K562 (cell line): Measurements from ENCODE around the gene TRPC4AP. TPM values are rescaled to one million over a fixed set of nuclear protein-coding genes. Genes with fewer than 3 reads are reported as not detected.

Source experiments
- BCL6 ChIP-seq: fragments of 250-450 bp; sonication (Bioruptor Pico); IDR thresholded peaks from 2 replicates; pipeline ENCODE4 v1.4.0; 2020
- EP300 ChIP-seq: IDR thresholded peaks from 2 replicates; pipeline ENCODE4 v1.6.1; 2012; ENCODE audit warnings: low read length, improper control_type of control experiment
- HNRNPUL1 ChIP-seq: fragments of 200-400 bp; formaldehyde crosslinking; IDR thresholded peaks from 2 replicates; pipeline ENCODE4 v1.6.1; 2017; ENCODE audit warnings: low read length
- NCOA1 ChIP-seq: fragments of 450-650 bp; IDR thresholded peaks from 2 replicates; pipeline ENCODE4 v1.6.1; 2016; ENCODE audit warnings: low read depth
- NR3C1 ChIP-seq: sonication (generic); formaldehyde crosslinking; IDR thresholded peaks from 2 replicates; pipeline ENCODE4 v1.8.1; 2022; ENCODE audit warnings: missing genetic modification reagents
- PCBP2 ChIP-seq: fragments of 200-400 bp; formaldehyde crosslinking; IDR thresholded peaks from 2 replicates; pipeline ENCODE4 v1.6.1; 2018; ENCODE audit warnings: low read length, low read depth, mild to moderate bottlenecking, moderate library complexity; ENCODE audit not compliant: poor library complexity, severe bottlenecking
- PRDM10 ChIP-seq: fragments of 450-650 bp; IDR thresholded peaks from 2 replicates; pipeline ENCODE4 v1.6.1; 2018; ENCODE audit not compliant: partially characterized antibody
- RBFOX2 ChIP-seq: fragments of 200-400 bp; formaldehyde crosslinking; IDR thresholded peaks from 2 replicates; pipeline ENCODE4 v1.6.1; 2017; ENCODE audit warnings: low read depth, mild to moderate bottlenecking, low read length, moderate library complexity
- RFX5 ChIP-seq: IDR thresholded peaks from 2 replicates; pipeline ENCODE4 v1.6.1; 2011; ENCODE audit warnings: low read depth, mild to moderate bottlenecking, improper control_type of control experiment, low read length
- SIRT6 ChIP-seq: IDR thresholded peaks from one replicate; pipeline ENCODE4 v1.6.1; 2012; ENCODE audit warnings: low read depth, mild to moderate bottlenecking, control low read depth, inconsistent platforms, low read length, moderate library complexity
- SREBF1 ChIP-seq: fragments of 150-350 bp; IDR thresholded peaks from 2 replicates; pipeline ENCODE4 v1.6.1; 2014; ENCODE audit warnings: antibody characterized with exemption, low read depth, low read length, borderline replicate concordance
- STAT5B ChIP-seq: fragments of 250-450 bp; sonication (Bioruptor Pico); IDR thresholded peaks from 2 replicates; pipeline ENCODE4 v1.8.0; 2021; ENCODE audit warnings: mild to moderate bottlenecking, inconsistent platforms
- YBX1 ChIP-seq: fragments of 450-650 bp; IDR thresholded peaks from 2 replicates; pipeline ENCODE4 v1.7.1; 2016; ENCODE audit warnings: mild to moderate bottlenecking
- ZNF174 ChIP-seq: fragments of 250-450 bp; sonication (Bioruptor Pico); IDR thresholded peaks from 2 replicates; pipeline ENCODE4 v1.4.0; 2020; ENCODE audit warnings: mild to moderate bottlenecking
- ZNF175 ChIP-seq: fragments of 200-800 bp; sonication (Bioruptor generic); IDR thresholded peaks from 2 replicates; pipeline ENCODE4 v1.6.1; 2016; ENCODE audit warnings: low read depth, mild to moderate bottlenecking, missing genetic modification characterization, missing compliant biosample characterization
- ZNF197 ChIP-seq: fragments of 200-800 bp; sonication (Bioruptor generic); IDR thresholded peaks from 2 replicates; pipeline ENCODE4 v1.6.1; 2016; ENCODE audit warnings: low read depth, missing genetic modification characterization, missing compliant biosample characterization
- polyA plus RNA-seq, 8 experiments: library from polyadenylated mRNA; depleted of rRNA in 4 of 8; stranded (reverse) in 5 of 8; unstranded in 3 of 8; fragments of >200 nt; fragmentation: Nextera tagmentation in 2 of 8; fragmentation: Illumina TruSeq in 1 of 8; extraction: Ambion mirVana in 2 of 8; extraction: Trizol in 1 of 8; gene quantifications; 2 replicates each; pipeline versions ENCODE4 v1.2.1 to v1.2.3, GENCODE V29; 2011 to 2014; ENCODE audit warnings: inconsistent platforms in 1 of 8, missing spikeins in 1 of 8
- total RNA-seq, 7 experiments: library from RNA; depleted of rRNA in 6 of 7; stranded (reverse); fragments of >200 nt in 6 of 7; fragmentation: Illumina TruSeq in 2 of 7; extraction: Trizol in 2 of 7; gene quantifications; 2 replicates each; pipeline versions ENCODE4 v1.2.1 to v1.2.3, GENCODE V29; 2011 to 2021; ENCODE audit warnings: low replicate concordance in 1 of 7
- TF ChIP-seq, protein P1 (sequence below): IDR thresholded peaks from 2 replicates; pipeline ENCODE4 v1.6.1; 2016; ENCODE audit warnings: missing genetic modification characterization, missing compliant biosample characterization
- TF ChIP-seq, protein P2 (sequence below): fragments of 250-450 bp; sonication (Bioruptor Pico); IDR thresholded peaks from 2 replicates; pipeline ENCODE4 v1.4.0; 2020; ENCODE audit warnings: mild to moderate bottlenecking, moderate library complexity, borderline replicate concordance
- TF ChIP-seq, protein P3 (sequence below): fragments of 200-800 bp; sonication (Bioruptor generic); IDR thresholded peaks from 2 replicates; pipeline ENCODE4 v1.6.1; 2017; ENCODE audit warnings: missing genetic modification characterization, missing compliant biosample characterization

TRPC4AP gene
- total and polyA plus RNA-seq, 9 of the 15 experiments (the other 6 are each of a cell fraction or from before 2014, with no cell fraction given): 2.3 to 70.3 (median 33.3) TPM

- TF ChIP-seq, protein P1, sequence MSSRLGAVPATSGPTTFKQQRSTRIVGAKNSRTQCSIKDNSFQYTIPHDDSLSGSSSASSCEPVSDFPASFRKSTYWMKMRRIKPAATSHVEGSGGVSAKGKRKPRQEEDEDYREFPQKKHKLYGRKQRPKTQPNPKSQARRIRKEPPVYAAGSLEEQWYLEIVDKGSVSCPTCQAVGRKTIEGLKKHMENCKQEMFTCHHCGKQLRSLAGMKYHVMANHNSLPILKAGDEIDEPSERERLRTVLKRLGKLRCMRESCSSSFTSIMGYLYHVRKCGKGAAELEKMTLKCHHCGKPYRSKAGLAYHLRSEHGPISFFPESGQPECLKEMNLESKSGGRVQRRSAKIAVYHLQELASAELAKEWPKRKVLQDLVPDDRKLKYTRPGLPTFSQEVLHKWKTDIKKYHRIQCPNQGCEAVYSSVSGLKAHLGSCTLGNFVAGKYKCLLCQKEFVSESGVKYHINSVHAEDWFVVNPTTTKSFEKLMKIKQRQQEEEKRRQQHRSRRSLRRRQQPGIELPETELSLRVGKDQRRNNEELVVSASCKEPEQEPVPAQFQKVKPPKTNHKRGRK (tag): no peak
- TF ChIP-seq, protein P2, sequence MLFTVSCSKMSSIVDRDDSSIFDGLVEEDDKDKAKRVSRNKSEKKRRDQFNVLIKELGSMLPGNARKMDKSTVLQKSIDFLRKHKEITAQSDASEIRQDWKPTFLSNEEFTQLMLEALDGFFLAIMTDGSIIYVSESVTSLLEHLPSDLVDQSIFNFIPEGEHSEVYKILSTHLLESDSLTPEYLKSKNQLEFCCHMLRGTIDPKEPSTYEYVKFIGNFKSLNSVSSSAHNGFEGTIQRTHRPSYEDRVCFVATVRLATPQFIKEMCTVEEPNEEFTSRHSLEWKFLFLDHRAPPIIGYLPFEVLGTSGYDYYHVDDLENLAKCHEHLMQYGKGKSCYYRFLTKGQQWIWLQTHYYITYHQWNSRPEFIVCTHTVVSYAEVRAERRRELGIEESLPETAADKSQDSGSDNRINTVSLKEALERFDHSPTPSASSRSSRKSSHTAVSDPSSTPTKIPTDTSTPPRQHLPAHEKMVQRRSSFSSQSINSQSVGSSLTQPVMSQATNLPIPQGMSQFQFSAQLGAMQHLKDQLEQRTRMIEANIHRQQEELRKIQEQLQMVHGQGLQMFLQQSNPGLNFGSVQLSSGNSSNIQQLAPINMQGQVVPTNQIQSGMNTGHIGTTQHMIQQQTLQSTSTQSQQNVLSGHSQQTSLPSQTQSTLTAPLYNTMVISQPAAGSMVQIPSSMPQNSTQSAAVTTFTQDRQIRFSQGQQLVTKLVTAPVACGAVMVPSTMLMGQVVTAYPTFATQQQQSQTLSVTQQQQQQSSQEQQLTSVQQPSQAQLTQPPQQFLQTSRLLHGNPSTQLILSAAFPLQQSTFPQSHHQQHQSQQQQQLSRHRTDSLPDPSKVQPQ (CRISPR knock-in tag): no peak
- TF ChIP-seq HNRNPUL1: no peak
- no peak for TF ChIP-seq ZNF174 (CRISPR knock-in tag)
- TF ChIP-seq YBX1: no peak
- peak; percentile 28 for TF ChIP-seq PRDM10
- TF ChIP-seq PCBP2: no peak
- no peak for TF ChIP-seq RFX5
- TF ChIP-seq, protein P3, sequence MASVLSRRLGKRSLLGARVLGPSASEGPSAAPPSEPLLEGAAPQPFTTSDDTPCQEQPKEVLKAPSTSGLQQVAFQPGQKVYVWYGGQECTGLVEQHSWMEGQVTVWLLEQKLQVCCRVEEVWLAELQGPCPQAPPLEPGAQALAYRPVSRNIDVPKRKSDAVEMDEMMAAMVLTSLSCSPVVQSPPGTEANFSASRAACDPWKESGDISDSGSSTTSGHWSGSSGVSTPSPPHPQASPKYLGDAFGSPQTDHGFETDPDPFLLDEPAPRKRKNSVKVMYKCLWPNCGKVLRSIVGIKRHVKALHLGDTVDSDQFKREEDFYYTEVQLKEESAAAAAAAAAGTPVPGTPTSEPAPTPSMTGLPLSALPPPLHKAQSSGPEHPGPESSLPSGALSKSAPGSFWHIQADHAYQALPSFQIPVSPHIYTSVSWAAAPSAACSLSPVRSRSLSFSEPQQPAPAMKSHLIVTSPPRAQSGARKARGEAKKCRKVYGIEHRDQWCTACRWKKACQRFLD (CRISPR knock-in tag): peak; percentile 53; the same call in 1 of the 2 replicates
- TF ChIP-seq NCOA1: peak; percentile 55; the same call in 1 of the 2 replicates
- no peak for TF ChIP-seq EP300
- no peak for TF ChIP-seq STAT5B (CRISPR knock-in tag)
- TF ChIP-seq SIRT6: no peak
- no peak for TF ChIP-seq SREBF1
- TF ChIP-seq BCL6 (CRISPR knock-in tag): no peak
- peak; percentile 98 for TF ChIP-seq RBFOX2
- no peak for TF ChIP-seq ZNF197 (CRISPR knock-in tag)
- peak; percentile 62; the same call in 1 of the 2 replicates for TF ChIP-seq ZNF175 (CRISPR knock-in tag)
- no peak for TF ChIP-seq NR3C1 (CRISPR knock-in tag)
Observed at GRCh38 chr20:34955231-34956040, 137.2 kb downstream of the TRPC4AP start, which contains the start of the genes GSS and MYH7B (continued).
